Measurements from ENCODE around the gene RNF130.

Gene RNF130

GRCh38 chr5:180052211-180052818 lies 19.2 kb downstream of the RNF130 start:
- Histone ChIP-seq H3K36me3 (ENCODE audit: control insufficient read depth, insufficient read depth, low read length) (no peaks in the 10 kb centered on the region), H3K27ac (ENCODE audit: low read depth, low read length, severe bottlenecking) (no peak overlapping the region), H3K4me3 (ENCODE audit: extremely low read depth, insufficient read depth, low read length, poor library complexity, severe bottlenecking) (no peak overlapping the region), H3K9me3 (ENCODE audit: control insufficient read depth, low read length) (no peaks in the 10 kb centered on the region), H3K4me1 (ENCODE audit: control insufficient read depth, insufficient read depth, low read length, poor library complexity, severe bottlenecking) (peaks cover 20% of the 10 kb centered on the region)
- 100% methylated on average over 2 to 3 of the region's 5 CpGs for WGBS, 2 experiments (ENCODE audit: insufficient coverage in 2 of 2)

- peaks cover 12% of the 10 kb centered on the region for H3K9me3 ChIP-seq (ENCODE audit: control insufficient read depth, low read length)
- peaks cover 13% of the 10 kb centered on the region for H3K4me1 ChIP-seq (ENCODE audit: control insufficient read depth, insufficient read depth, low read length, poor library complexity, severe bottlenecking)
- peaks cover 13% of the 10 kb centered on the region for H3K36me3 ChIP-seq (ENCODE audit: control insufficient read depth, insufficient read depth, low read length)
- H3K27ac ChIP-seq (ENCODE audit: low read depth, low read length, severe bottlenecking) = no peak overlapping the region
- H3K4me3 ChIP-seq (ENCODE audit: extremely low read depth, insufficient read depth, low read length, poor library complexity, severe bottlenecking) = no peak overlapping the region
- WGBS, 2 experiments (ENCODE audit: insufficient coverage in 2 of 2) = 81 to 82% methylated on average over 8 of the region's 9 CpGs
Observed at GRCh38 chr5:180050121-180050940, 21.2 kb downstream of the RNF130 start.

GRCh38 chr5:180049185-180049548 lies 22.4 kb downstream of the RNF130 start:
- peaks cover 10% of the 10 kb centered on the region for H3K4me1 ChIP-seq (ENCODE audit: control insufficient read depth, insufficient read depth, low read length, poor library complexity, severe bottlenecking)
- no CpG with 5 or more reads among the region's 2 CpGs for WGBS, 2 experiments (ENCODE audit: insufficient coverage in 2 of 2)
- no peak overlapping the region for H3K27ac ChIP-seq (ENCODE audit: low read depth, low read length, severe bottlenecking)
- H3K36me3 ChIP-seq (ENCODE audit: control insufficient read depth, insufficient read depth, low read length) = peaks cover 13% of the 10 kb centered on the region
- peaks cover 12% of the 10 kb centered on the region for H3K9me3 ChIP-seq (ENCODE audit: control insufficient read depth, low read length)
- H3K4me3 ChIP-seq (ENCODE audit: extremely low read depth, insufficient read depth, low read length, poor library complexity, severe bottlenecking) = no peak overlapping the region

GRCh38 chr5:180047667-180048066 lies 23.9 kb downstream of the RNF130 start:
- Histone ChIP-seq H3K4me1 (ENCODE audit: control insufficient read depth, insufficient read depth, low read length, poor library complexity, severe bottlenecking) (peaks cover 10% of the 10 kb centered on the region), H3K9me3 (ENCODE audit: control insufficient read depth, low read length) (peaks cover 12% of the 10 kb centered on the region), H3K27ac (ENCODE audit: low read depth, low read length, severe bottlenecking) (no peak overlapping the region), H3K4me3 (ENCODE audit: extremely low read depth, insufficient read depth, low read length, poor library complexity, severe bottlenecking) (no peak overlapping the region), H3K36me3 (ENCODE audit: control insufficient read depth, insufficient read depth, low read length) (peaks cover 13% of the 10 kb centered on the region)
- WGBS, 2 experiments (ENCODE audit: insufficient coverage in 2 of 2) = 94% methylated on average over 8 of the region's 8 CpGs

- 83 to 93% methylated on average over 4 to 5 of the region's 5 CpGs for WGBS, 2 experiments (ENCODE audit: insufficient coverage in 2 of 2)
- Histone ChIP-seq H3K4me3 (ENCODE audit: extremely low read depth, insufficient read depth, low read length, poor library complexity, severe bottlenecking) (no peak overlapping the region), H3K27ac (ENCODE audit: low read depth, low read length, severe bottlenecking) (no peak overlapping the region), H3K9me3 (ENCODE audit: control insufficient read depth, low read length) (peaks cover 12% of the 10 kb centered on the region), H3K4me1 (ENCODE audit: control insufficient read depth, insufficient read depth, low read length, poor library complexity, severe bottlenecking) (peaks cover 10% of the 10 kb centered on the region), H3K36me3 (ENCODE audit: control insufficient read depth, insufficient read depth, low read length) (peaks cover 13% of the 10 kb centered on the region)
Observed at GRCh38 chr5:180046656-180047055, 24.9 kb downstream of the RNF130 start.

GRCh38 chr5:180045889-180046499 lies 25.6 kb downstream of the RNF130 start:
- Histone ChIP-seq H3K36me3 (ENCODE audit: control insufficient read depth, insufficient read depth, low read length) (peaks cover 13% of the 10 kb centered on the region), H3K4me3 (ENCODE audit: extremely low read depth, insufficient read depth, low read length, poor library complexity, severe bottlenecking) (no peak overlapping the region), H3K4me1 (ENCODE audit: control insufficient read depth, insufficient read depth, low read length, poor library complexity, severe bottlenecking) (peaks cover 10% of the 10 kb centered on the region), H3K9me3 (ENCODE audit: control insufficient read depth, low read length) (peaks cover 12% of the 10 kb centered on the region), H3K27ac (ENCODE audit: low read depth, low read length, severe bottlenecking) (no peak overlapping the region)
- WGBS, 2 experiments (ENCODE audit: insufficient coverage in 2 of 2) = 97% methylated on average over 28 to 29 of the region's 30 CpGs

- Histone ChIP-seq H3K9me3 (ENCODE audit: control insufficient read depth, low read length) (peaks cover 12% of the 10 kb centered on the region), H3K36me3 (ENCODE audit: control insufficient read depth, insufficient read depth, low read length) (peaks cover 30% of the 10 kb centered on the region), H3K27ac (ENCODE audit: low read depth, low read length, severe bottlenecking) (no peak overlapping the region), H3K4me1 (ENCODE audit: control insufficient read depth, insufficient read depth, low read length, poor library complexity, severe bottlenecking) (peaks cover 4% of the 10 kb centered on the region), H3K4me3 (ENCODE audit: extremely low read depth, insufficient read depth, low read length, poor library complexity, severe bottlenecking) (no peak overlapping the region)
- WGBS, 2 experiments (ENCODE audit: insufficient coverage in 2 of 2) = 100% methylated on average over 1 of the region's 4 CpGs; no CpG with 5 or more reads in 1 of the 2 experiments
Observed at GRCh38 chr5:180043377-180043776, 28.2 kb downstream of the RNF130 start.

- Histone ChIP-seq H3K27ac (ENCODE audit: low read depth, low read length, severe bottlenecking) (no peak overlapping the region), H3K36me3 (ENCODE audit: control insufficient read depth, insufficient read depth, low read length) (peaks cover 42% of the 10 kb centered on the region), H3K4me3 (ENCODE audit: extremely low read depth, insufficient read depth, low read length, poor library complexity, severe bottlenecking) (no peak overlapping the region), H3K9me3 (ENCODE audit: control insufficient read depth, low read length) (peaks cover 8% of the 10 kb centered on the region), H3K4me1 (ENCODE audit: control insufficient read depth, insufficient read depth, low read length, poor library complexity, severe bottlenecking) (no peaks in the 10 kb centered on the region)
- WGBS, 2 experiments (ENCODE audit: insufficient coverage in 2 of 2) = 90 to 93% methylated on average over 8 to 10 of the region's 15 CpGs
Observed at GRCh38 chr5:180041301-180042274, 30.0 kb downstream of the RNF130 start.

GRCh38 chr5:180040287-180041214 lies 31.0 kb downstream of the RNF130 start:
- Histone ChIP-seq H3K36me3 (ENCODE audit: control insufficient read depth, insufficient read depth, low read length) (peaks cover 42% of the 10 kb centered on the region), H3K4me3 (ENCODE audit: extremely low read depth, insufficient read depth, low read length, poor library complexity, severe bottlenecking) (no peak overlapping the region), H3K9me3 (ENCODE audit: control insufficient read depth, low read length) (peaks cover 5% of the 10 kb centered on the region), H3K4me1 (ENCODE audit: control insufficient read depth, insufficient read depth, low read length, poor library complexity, severe bottlenecking) (no peaks in the 10 kb centered on the region), H3K27ac (ENCODE audit: low read depth, low read length, severe bottlenecking) (no peak overlapping the region)
- WGBS, 2 experiments (ENCODE audit: insufficient coverage in 2 of 2) = 90 to 97% methylated on average over 4 of the region's 11 CpGs
